Omental fat pad (tissue), 4 donors: ENCODE results near the gene GJA4. TPM values are rescaled to one million over a fixed set of nuclear protein-coding genes. Genes with fewer than 3 reads are reported as not detected.
"Not testable (repeated sequence)": the region's sequence is repeated elsewhere in the genome, so short reads cannot be mapped to it uniquely, and the experiment has no call there.

Experiments
- ATAC-seq: fragments of 150-250 bp; one replicate; pipeline ENCODE4 v1.9.1; 2016; ENCODE audit warnings: mild to moderate bottlenecking, moderate library complexity; ENCODE audit not compliant: low FRiP score
- DNase-seq: peaks from one replicate; pipeline ENCODE4 v3.0.0-alpha.2; 2019; ENCODE audit warnings: low spot score
- total RNA-seq, 4 donors: library from RNA; depleted of rRNA; stranded (reverse); fragments of >200 nt; gene quantifications; one replicate each; pipeline ENCODE4 v1.1.0, GENCODE V29; 2016
- TF ChIP-seq, protein P1 (sequence below), 3 donors: fragments of 450-650 bp; IDR thresholded peaks; one replicate each; pipeline ENCODE4 v1.5.1; 2016 to 2017; ENCODE audit warnings: antibody characterized with exemption in 3 of 3, mild to moderate bottlenecking in 3 of 3, moderate library complexity in 2 of 3

The GJA4 gene
- total RNA-seq, 4 donors from 2014 or later, result 20.4 to 101 (median 45.3) TPM

DNA sequence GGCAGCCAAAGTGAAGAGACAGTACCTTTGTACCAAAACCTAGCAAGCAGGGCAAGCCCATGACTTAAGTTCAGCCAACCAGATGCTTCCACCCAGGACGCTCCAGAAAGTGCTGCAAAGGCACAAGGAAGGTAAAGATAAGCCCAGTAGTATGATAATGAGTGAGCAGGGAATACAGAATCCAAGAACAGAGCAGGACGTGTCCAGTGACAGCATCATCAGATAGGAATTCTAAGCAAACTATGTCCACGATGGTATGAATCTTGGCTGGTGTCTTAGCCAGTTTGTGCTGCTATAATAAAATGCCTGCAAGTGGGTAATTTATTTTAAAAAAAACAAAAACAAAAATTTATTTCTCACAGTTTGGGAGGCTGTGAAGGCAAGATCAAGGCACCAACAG, 13.6 kb downstream of the GJA4 start:
- DNase-seq (no peak), ATAC-seq (no peak)
- TF ChIP-seq, protein P1, sequence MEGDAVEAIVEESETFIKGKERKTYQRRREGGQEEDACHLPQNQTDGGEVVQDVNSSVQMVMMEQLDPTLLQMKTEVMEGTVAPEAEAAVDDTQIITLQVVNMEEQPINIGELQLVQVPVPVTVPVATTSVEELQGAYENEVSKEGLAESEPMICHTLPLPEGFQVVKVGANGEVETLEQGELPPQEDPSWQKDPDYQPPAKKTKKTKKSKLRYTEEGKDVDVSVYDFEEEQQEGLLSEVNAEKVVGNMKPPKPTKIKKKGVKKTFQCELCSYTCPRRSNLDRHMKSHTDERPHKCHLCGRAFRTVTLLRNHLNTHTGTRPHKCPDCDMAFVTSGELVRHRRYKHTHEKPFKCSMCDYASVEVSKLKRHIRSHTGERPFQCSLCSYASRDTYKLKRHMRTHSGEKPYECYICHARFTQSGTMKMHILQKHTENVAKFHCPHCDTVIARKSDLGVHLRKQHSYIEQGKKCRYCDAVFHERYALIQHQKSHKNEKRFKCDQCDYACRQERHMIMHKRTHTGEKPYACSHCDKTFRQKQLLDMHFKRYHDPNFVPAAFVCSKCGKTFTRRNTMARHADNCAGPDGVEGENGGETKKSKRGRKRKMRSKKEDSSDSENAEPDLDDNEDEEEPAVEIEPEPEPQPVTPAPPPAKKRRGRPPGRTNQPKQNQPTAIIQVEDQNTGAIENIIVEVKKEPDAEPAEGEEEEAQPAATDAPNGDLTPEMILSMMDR (IDR thresholded peaks at IDR 0.05), result no peak

- TF ChIP-seq, protein P1 (IDR thresholded peaks at IDR 0.05), result no peak
- no peak for ATAC-seq
These were observed 15.4 kb downstream of the GJA4 start for GRCh38 chr1:34808051-34808810.

GRCh38 chr1:34810781-34811180, 18.0 kb downstream of the GJA4 start:
- not testable (repeated sequence) for DNase-seq, ATAC-seq

More at GRCh38 chr1:34808051-34808810, 15.4 kb downstream of the GJA4 start:
- DNase-seq, result no peak

- DNase-seq (no peak), ATAC-seq (no peak)
- TF ChIP-seq, protein P1 (IDR thresholded peaks at IDR 0.05), result no peak
These were observed 23.5 kb downstream of the GJA4 start for GRCh38 chr1:34816332-34816731.

GRCh38 chr1:34816778-34817177, 24.0 kb downstream of the GJA4 start:
- TF ChIP-seq, protein P1 (IDR thresholded peaks at IDR 0.05), result no peak
- DNase-seq (no peak), ATAC-seq (no peak)

- DNase-seq, ATAC-seq: not testable (repeated sequence)
These were observed 26.1 kb downstream of the GJA4 start for GRCh38 chr1:34818862-34819261.

GRCh38 chr1:34822202-34822601, 29.4 kb downstream of the GJA4 start:
- DNase-seq (no peak), ATAC-seq (no peak)
- TF ChIP-seq, protein P1 (IDR thresholded peaks at IDR 0.05), result no peak

DNA sequence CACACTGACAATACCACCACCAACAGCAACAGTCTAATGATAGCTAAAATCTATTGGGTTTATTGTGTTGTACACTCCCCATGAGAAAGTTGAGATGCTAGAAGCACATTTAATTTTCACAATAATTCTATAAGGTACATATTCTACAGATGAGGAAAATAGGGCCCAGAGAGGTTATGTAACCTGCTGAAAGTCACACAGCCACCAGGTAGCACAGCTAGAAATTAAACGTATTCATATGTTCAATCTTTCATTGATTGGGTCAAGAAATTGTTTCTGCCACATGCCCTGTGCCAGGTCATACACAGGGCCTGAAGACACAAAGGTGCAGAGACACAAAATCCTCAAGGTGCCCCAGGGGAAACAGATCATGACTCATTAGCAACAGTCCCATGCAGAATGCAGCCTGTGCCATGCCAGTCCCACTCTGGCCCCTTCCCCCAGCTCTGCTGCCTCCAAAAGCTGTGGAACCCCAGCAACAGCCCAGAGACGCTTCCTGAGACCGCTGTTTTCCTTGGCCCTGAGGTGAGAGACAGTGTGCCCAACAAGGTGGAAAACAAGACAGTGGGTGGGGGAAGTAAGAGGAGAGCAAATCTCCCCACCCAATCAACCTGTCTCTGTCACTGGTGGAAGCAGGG, 32.1 kb downstream of the GJA4 start:
- DNase-seq (no peak), ATAC-seq (no peak)
- TF ChIP-seq, protein P1 (IDR thresholded peaks at IDR 0.05), result no peak
